ENCODE data around the gene NEURL1.
A peak's percentile ranks its signal among the peaks of the same experiment; 100 is the strongest.

Gene NEURL1

DNA sequence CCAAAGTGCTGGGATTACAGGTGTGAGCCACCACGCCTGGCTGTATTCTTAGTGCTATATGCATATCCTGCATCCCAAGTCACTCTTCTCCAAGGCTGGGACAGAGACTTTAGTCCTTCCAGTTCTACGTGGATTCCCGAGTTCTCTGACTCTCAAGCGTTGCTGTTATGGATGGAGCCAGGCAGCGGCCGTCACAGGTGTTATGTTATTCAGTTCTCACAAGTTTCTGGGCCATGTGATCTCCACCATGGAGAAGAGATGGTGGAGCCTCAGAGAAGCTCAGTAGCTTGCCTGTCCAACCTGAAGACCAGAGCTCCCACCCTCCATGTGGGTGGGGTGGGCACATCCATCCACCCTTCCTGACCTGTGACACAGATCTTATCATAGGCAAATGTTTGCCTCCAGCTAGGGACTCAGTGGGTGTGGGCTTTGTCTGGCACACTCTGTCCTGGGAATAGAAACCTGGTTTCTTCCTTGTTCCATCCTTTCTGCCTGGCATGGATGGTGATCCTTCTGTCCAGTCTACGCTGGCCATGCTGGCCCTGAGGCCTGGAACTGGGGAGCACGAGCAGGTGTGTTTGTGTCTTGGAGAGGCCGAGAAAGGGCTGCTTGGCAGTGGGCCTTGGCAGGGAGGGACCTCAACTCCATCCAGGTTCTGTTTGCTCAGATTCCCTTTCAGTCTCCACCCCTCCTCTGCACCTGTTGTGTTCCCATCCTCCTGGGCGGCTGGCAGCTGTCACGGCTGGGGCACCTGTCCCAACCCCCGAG lies 55.3 kb downstream of the NEURL1 start:
- DNase-seq: peak; percentile 79

DNA sequence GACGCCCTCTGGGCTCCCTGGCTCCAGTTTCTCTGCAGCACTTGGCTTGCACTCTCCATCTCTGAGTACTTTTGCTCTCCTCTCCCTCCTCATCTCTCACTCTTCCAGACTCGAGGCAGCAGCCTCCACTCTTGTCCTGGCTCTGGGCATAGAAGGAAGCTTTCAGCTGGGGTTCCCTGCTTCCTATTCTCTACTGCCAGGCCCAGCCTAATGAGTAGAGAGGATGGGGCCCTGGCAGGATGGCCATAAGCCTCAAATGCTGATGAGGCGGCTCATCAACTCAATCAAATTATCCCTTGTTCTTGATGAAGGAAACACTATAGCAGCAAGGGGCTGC lies 55.8 kb downstream of the NEURL1 start:
- DNase-seq: no peak

DNA sequence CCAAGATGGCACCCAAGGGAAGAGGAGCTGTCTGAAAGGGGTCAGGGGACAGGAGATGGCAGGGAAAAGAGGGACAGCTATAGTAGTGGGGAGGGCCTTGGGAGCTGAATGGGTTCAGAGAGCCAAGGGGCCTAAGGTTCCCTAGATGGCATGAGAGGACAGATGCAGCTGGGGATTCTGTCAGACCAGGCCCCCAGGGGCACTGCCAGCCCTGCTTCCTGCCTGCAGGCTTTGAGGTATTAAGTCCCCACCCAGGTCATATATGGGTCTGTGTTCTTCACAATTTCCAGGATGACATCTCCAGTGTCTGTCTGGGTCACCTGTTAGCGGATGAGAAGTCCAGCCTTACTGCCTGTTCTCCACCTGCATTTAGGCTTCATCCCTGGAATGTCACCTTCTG lies 56.7 kb downstream of the NEURL1 start:
- no peak for DNase-seq

DNA sequence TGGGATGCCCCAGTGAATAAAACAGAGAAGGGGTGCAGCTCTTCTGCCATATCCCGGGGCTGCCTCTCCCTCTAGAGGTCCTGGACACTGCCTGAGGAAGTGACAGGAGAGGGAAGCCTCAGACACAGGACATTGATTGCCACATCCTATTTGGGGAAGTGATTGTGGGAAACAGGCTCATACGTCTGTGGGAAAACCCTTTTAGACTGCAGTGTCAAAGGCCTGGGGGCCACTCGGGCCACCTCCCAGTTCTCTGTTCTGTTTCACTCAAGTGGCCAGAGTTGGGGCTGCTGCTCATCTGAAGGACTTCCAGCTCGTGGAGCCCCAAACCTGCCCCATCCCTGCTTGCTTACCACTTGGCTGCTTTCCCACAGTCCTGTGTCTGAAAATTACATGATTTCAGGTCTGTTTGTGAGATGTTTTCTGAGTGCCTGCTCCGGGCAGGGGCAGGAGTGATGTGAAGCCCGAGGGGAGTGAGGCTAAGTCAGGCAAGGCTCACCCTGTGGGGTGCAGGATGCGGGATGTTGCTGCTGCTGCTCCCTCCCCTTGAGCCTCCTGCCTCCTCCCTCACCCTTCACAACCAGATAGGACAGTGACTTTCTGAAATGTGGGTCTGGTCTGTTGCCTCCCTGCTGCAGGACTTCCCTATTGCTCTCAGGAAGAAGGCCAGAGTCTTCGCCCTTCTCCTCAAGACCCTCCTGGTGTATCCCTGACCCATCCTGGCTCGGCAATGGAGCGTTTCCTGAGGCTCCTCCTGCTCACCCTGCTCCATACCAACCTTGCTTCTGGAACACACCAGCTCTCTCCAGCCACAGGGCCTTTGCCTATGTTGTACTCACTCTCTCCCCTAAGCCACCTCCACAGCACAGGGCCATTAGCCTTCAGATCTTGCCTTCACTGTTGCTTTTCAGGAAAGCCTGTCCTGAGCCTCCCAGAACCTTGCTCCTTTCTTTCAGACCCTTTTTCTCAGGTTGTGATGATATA lies 58.4 kb downstream of the NEURL1 start:
- no peak for DNase-seq

DNA sequence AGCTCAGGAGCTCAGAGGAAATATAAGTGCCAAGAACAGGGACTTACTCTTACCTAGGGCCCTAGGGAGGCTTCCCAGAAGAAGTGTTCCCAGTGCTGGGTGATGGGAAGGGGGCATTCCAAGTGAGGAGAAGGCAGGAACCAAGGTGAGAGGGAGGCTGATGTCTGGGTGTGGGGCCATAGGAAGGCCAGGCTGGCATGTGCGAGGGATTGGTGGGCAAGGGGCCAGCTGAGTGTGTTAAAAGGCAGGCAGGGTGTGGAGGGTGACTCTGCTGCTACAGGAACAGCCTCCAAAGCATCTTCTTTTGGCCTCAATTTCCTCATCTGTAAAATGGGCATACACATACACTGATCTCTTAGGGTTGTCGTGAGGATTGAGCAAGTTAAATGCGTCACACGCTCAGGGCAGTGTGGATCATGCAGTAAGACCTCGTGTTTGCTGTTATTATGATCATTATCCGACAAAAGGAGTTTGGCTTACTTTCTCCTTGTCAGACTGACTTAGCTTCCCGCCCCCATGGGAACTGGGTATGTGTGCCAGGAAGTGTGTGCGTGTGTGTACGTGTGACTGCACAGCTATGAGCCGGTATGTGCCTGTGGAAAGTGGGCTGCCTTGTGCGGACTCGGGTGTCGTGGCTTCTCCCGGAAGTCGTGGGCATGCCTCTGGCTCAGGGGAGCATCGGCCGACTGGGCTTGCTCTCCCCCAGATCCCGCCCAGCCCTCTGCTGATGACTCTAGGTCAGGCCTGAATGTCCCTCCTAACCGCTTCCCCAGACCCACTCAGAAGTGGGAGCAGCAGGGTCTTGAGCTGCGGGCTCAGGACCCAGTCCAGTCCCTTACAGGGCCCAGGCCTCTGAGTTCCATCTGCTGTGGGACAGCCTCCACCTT lies 59.6 kb downstream of the NEURL1 start:
- no peak for DNase-seq

DNA sequence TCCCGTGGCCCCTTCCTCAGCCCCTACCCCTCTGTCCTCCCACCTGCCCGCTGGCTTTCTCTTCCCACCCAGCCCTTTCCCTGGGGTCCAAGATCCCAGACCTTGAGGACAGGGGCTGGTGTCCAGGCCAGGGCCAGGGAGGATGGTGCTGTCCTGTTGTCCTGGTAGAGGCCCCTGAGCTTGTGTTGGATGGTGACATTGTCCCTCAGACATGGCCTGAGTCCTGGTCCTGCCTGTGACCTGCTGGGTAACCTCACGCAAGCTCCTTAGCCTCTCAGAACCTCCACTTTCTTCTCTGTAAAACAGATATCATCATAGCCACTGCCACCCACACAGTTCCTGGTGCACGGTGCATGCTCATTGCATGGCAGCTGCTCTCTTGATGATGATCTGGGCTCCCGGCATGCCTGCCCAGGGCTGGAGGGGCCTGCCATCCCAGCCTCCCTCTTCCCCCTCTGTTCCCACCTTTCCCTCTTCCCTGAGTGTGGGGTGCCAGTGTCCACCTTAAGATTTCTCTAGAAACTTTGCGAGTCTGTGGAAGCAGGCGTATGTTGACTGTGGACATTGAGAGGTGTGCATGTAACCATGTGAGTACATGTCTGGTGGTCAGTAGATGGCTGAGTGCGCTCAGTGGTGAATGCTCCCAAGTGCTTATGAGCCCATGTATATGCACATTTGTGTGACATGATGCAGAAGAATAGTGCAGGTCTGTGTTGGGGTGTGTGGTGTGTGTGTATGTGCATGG lies 60.4 kb downstream of the NEURL1 start:
- DNase-seq: no peak

DNA sequence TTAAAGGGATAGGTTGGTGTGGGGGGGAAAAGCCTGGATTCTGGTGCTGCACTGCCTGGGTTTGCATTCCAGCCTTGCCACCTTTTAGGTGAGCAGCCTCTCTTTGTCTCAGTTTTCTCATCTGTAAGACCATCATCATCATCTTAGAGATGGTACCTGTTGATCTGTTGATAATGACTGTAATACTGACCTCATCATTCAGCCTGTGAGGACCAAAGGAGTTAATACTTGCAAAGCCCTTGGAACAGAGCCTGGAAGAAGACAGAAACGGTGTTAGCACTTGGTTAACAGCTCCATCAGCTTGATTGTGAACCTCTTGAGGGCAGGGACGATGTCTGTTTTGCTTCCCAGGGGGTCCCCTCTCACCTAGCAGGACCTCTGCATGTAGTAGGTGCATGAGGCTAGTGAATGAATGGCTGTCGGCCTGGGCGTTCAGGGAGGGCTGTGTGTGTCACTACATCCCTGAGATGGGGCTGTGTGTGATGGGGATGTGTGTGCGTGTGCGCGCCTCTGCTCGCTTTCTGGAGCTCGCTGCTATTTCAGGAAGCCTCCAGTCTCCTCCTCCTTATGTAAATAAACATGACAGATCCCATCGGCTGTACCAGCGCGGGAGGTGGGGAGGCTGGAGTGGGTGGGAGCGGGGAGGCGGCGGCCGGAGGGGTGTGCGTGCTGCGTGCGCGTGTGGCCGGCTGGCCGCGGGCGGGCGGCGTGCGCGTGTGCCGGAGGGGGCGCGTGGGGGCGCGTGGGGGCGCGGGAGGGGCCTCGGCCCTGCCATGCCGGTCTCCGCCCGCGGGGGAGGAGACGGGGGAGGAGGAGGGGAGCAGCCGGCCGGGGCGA lies 61.2 kb downstream of the NEURL1 start:
- peak; percentile 23 for DNase-seq

DNA sequence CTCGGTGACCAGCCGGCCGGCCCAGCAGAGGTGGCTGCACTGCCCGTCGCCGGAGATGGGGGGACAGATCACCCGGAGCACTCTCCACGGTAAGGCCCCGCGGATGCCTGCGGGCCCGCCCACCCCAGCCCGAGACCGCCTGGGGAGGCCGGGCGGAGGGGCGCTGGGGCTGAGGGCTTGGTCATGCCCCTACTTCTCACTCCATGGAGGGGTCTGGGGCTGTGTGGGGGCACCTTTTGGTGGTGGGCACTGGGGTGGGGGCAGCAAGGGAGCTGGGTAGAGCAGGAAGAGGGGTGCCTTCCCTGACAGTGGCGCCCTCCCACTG lies 61.8 kb downstream of the NEURL1 start:
- no peak for DNase-seq

DNA sequence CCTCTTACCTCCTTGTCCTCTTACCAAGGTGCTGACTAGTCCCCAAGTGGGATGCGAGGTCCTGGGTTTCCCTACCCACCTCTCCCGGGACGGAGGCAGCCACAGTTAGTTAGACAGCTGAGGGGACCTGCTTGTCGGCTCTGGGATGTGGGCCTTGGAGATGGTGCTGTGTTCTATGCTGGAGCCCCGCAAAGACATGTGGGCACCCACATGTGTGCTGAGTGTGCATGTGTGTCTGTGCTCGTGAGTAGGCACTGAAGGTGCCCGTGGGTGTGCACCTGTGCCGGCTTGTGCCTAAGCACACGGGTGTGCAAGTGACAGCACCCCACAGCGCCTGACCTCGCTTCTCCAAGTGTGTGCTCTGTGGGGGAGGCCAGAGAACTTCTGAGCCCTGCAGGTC lies 62.2 kb downstream of the NEURL1 start:
- DNase-seq: no peak

DNA sequence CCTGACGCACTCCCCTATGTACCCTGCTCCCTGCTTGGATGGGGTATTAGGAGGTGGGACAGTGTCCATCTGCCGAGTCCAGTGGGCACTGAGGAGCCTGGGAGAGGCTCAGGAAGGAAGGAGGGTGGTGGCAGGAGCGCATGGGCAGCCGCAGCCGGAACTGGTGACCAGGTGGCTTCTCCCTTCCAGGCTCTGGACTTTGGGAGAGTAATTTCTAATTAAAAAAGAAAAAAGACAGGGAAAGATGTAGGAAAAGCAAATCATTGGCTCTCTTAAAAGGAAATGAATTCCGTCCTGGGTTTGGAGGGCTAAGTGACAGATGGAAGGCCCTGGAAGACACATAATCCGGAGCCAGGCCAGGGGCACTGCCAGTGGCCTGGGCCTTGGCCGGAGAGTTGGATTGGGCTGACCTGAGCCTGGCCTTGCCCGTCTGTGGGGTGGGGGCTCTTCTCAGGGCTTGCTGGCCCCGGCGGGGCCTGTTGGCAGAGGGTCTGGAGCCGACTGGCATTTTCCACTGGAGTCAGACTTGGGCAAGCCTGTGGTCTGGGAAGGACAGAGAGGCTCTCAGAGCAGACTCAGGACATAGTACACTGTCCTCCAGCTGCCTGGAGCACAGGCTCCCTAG lies 63.0 kb downstream of the NEURL1 start:
- no peak for DNase-seq

DNA sequence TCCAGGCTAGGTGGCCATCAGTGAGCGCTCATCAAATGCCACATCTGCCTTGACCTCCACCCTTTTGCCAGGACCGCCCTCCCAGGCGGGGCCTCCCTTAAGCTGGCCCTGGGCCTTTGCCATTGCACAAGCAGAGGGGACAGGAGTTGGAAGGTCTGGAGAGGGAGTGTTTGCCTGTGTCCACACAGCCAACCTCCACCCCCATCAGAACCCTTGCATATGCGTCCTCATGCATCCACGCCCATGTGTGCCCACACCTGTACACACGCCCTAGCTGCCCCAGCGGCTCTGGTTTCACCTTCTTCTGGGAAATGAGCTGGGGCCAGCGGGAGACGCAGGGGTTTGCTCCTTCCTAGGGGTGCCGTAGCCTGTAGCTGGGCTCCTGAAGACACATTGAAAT lies 64.0 kb downstream of the NEURL1 start:
- no peak for DNase-seq

DNA sequence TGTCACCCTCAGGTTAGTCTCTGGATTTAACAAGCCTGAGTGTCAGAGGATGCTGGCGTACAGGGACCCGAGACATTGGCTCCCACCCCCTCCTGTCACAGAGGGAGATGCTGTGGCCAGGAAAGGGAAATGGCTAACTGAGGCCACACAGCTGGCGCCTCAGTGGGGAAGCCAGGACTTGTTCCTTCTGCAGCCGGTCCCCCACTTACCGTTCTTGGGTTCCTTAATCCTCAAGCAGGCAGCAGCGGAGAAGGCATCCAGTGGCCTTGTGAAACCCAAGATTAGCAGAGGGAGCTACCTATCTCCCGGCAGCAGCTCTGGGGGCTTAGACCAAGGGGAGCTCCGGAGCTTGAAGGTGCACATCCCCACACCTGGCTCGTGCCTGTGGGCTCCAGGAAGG lies 65.4 kb downstream of the NEURL1 start:
- no peak for DNase-seq

DNA sequence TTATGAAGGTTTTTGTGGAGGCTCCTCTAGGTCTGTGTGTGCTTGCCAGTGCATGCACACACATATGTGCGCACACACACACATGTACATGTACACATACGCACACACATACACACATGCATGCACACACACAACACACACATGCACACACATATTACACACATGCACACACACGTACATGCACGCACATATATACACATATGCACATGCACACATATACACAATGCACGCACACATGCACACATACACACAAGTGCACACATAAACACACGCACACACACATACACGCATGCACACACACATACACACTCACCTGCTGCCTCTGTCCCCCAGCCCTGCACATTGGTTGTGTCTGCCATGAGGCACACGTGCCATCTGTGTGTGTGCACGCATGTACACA lies 66.3 kb downstream of the NEURL1 start:
- no peak for DNase-seq

DNA sequence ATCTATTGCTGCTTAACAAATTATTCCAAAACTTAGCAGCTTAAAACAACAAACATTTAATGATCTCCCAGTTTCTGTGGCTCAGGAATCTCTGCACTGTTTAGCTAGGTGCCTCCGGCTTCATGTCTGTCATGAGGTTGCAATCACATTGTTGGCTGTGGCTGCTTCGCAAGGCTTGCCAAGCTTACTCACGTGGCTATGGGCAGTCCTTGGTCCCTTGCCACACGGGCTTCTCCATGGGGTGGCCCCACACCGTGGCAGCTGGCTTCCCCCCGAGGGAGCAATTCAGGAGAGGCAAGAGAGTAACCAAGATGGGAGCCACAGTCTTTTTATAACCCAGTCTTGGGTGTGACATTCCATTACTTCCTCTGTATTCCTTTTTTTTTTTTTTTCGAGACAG lies 67.4 kb downstream of the NEURL1 start:
- no peak for DNase-seq

DNA sequence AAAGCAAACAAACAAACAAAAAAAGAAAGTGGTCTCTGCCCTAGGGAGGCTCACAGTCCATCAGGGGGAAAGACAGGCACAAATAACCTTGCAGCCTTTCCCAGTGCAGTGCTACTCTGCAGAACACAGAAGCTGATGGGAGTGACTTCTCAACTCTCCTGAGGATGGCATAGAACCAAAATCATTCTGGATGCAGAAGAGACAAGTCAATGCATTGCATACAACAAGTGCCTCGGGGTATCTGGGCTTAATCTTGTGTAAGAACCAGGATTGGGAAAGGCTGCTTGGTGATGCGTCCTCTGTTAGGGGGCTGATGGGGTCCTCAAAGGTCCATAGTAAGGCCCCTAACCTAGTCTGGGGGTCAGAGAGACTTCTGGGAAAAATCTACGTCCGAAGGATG lies 68.9 kb downstream of the NEURL1 start:
- DNase-seq: no peak

DNA sequence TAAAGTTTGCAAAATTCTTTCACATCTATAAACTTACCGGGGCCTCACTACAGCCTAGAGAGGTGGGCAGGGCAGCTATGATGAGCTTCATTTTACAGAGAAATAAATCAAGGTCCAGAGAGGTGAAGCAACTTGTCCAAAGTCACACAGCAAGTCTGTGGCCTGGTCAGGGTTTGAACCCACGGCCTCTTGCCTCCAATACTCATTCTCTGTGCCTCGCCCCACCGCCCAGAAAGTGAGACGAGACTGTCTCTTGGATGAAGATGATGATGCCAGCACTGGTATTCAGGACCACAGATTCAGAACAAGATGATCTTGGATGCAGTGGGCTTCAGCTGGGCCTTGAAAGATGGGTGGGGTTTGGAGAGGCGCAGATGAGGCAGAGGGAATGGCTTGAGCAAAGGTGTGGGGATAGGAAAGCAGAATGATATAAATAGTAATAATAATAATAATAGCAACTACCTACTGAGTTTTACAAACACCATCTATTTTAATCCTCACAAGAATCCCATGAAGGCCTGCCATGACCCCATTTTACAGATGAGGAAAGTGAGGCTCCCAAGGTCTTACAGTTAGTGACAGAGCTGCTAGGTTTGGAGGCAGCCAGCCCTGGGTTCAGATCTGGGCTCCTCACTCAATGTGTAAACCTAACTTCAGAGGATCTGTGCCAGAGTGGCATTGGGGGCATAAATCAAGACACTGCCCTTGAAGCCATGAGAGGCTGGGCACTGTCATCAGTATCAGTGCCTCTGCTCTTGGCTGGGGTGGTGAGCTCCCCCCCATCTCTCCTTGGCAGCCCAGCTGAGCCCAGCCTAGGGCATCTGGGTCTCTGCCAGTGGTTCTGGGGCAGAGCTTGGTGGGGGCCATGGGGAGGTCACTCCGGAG lies 70.0 kb downstream of the NEURL1 start:
- no peak for DNase-seq

DNA sequence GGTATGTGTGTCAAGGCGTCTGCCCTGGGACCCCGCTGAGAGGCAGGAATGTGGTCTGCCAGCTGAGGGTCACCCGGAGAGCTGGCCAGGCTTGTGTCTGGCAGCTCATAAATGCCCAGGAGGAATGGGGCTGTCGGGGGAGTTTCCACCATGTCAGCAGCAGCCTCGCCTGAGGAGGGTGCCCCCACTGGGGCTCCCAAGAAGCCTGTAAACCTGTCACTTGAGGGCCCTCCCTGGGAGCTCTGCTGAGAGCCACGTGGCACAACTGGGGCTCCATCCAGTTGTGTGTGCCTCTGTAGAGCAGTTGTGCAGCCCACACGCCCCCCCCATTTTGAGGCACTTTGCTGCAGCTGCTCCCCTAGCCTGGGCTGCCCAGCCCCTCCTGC lies 70.6 kb downstream of the NEURL1 start:
- DNase-seq: no peak

DNA sequence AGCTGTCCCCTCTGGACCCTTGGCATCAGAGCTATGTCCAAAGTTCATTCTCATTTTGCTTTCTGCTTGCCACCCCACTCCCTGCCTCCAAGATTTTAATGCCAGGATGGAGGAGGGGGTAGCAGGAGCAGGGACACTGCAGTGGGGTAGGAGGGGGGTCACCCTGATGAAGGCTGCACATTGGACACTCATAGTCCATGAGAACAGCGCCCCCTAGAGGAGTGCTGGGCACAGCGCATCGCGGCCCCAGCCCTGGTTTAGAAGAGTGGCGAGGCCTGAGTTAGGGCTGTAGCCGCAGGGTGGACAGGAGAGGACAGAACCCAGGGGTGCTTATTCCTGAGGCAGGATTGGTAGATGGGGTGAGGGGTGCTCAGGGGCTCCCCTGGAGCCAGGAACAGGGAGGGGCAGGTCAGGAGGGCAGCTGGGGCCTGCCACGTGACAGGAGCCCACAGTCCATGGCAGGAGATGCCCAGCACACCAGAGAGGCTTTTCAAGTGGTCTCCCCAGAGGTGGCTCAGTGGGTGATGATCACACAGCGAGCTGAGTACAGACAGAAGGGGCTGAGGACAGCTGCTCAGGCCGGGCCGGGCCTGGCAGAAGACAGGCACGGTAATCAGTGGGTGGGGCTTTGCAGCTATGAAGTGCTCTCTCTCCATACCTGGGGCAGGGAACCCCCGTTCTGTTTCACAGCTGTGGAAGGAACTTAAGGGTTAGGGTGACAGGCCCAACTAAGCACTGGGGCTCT lies 71.4 kb downstream of the NEURL1 start:
- DNase-seq: no peak

DNA sequence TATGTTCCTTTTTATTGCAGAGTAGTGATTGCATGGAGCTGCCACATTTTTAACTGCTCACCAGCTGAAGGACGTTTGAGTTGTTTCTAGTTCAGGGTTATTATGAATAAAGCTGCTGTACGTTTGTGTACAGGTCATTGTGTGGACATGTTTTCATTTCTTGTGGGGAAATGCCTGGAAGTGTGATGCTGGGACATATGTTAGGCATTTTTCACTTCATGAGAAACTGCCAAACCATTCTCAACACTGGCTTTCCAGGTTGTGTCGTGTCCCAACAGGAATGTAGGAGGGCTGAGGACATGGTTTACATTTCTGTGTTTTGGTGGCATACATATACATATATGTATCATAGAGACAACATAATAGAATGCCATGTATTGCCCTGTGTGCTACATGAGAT lies 73.0 kb downstream of the NEURL1 start:
- no peak for DNase-seq
